ENCODE results near the gene AFG3L2. TPM values are rescaled to one million over a fixed set of nuclear protein-coding genes. Genes with fewer than 3 reads are reported as not detected.
"Not testable (repeated sequence)": the region's sequence is repeated elsewhere in the genome, so short reads cannot be mapped to it uniquely, and the experiment has no call there.

Gene AFG3L2
- total RNA-seq, 2 experiments from 2014 or later = 60.6 to 64.0 TPM

- intact Hi-C loops (cut with micrococcal nuclease) = no loop called here
- ATAC-seq = no peak
- Mint-ChIP-seq H3K36me3 (ENCODE audit: low read depth) (peaks cover 3% of the 10 kb centered on the region), H3K9me3 (no peaks in the 10 kb centered on the region), H3K4me3 (no peak overlapping the region), H3K4me1 (ENCODE audit: low read depth) (peaks cover 18% of the 10 kb centered on the region), H3K27me3 (peaks cover 3% of the 10 kb centered on the region), H3K27ac (no peak overlapping the region)
- no peak for DNase-seq
- ChIA-PET CTCF (interaction anchor here (2.2 kb wide), 1 partner anchor 20 kb away, joined by 10 read pairs; no protein-coding TSS in a partner anchor), POLR2A (no interaction called here)
- no peak for TF ChIP-seq CTCF (IDR thresholded peaks at IDR 0.05)
These were observed 34.4 kb upstream of the AFG3L2 start for GRCh38 chr18:12411456-12411855.

- CTCF ChIA-PET, POLR2A ChIA-PET: not testable (repeated sequence)
These were observed 33.7 kb upstream of the AFG3L2 start for GRCh38 chr18:12410747-12411146.

GRCh38 chr18:12410081-12410481 lies 33.1 kb upstream of the AFG3L2 start:
- ATAC-seq = no peak
- Mint-ChIP-seq H3K4me3 (no peak overlapping the region), H3K27me3 (peaks cover 12% of the 10 kb centered on the region), H3K27ac (no peak overlapping the region), H3K9me3 (no peaks in the 10 kb centered on the region), H3K4me1 (ENCODE audit: low read depth) (peaks cover 24% of the 10 kb centered on the region), H3K36me3 (ENCODE audit: low read depth) (peaks cover 3% of the 10 kb centered on the region)
- no peak for TF ChIP-seq CTCF (IDR thresholded peaks at IDR 0.05)
- ChIA-PET POLR2A (no interaction called here), CTCF (interaction anchor here (0.8 kb wide), 1 partner anchor 16 kb away, joined by 3 read pairs; no protein-coding TSS in a partner anchor)
- intact Hi-C loops (cut with micrococcal nuclease) = no loop called here
- no peak for DNase-seq

More at GRCh38 chr18:12410747-12411146, 33.7 kb upstream of the AFG3L2 start:
- H3K27me3 Mint-ChIP-seq; H3K9me3 Mint-ChIP-seq; H3K36me3 Mint-ChIP-seq (ENCODE audit: low read depth); DNase-seq; H3K4me3 Mint-ChIP-seq; ATAC-seq; H3K27ac Mint-ChIP-seq; intact Hi-C loops (cut with micrococcal nuclease): not testable (repeated sequence)
- peaks cover 24% of the 10 kb centered on the region for H3K4me1 Mint-ChIP-seq (ENCODE audit: low read depth)

GRCh38 chr18:12409469-12409868 lies 32.4 kb upstream of the AFG3L2 start:
- H3K9me3 Mint-ChIP-seq = no peaks in the 10 kb centered on the region
- ChIA-PET POLR2A (interaction anchor here (0.6 to 0.7 kb wide), 2 partner anchors 45 to 95 kb away, joined by 3 read pairs; no protein-coding TSS in a partner anchor), CTCF (interaction anchor here (0.8 kb wide), 1 partner anchor 16 kb away, joined by 3 read pairs; no protein-coding TSS in a partner anchor)
- peaks cover 24% of the 10 kb centered on the region for H3K4me1 Mint-ChIP-seq (ENCODE audit: low read depth)
- TF ChIP-seq CTCF (IDR thresholded peaks at IDR 0.05) = no peak
- peaks cover 3% of the 10 kb centered on the region for H3K36me3 Mint-ChIP-seq (ENCODE audit: low read depth)
- peaks cover 14% of the 10 kb centered on the region for H3K27me3 Mint-ChIP-seq
- no peak overlapping the region for H3K4me3 Mint-ChIP-seq
- intact Hi-C loops (cut with micrococcal nuclease) = no loop called here
- ATAC-seq (no peak), DNase-seq (no peak)
- H3K27ac Mint-ChIP-seq = no peak overlapping the region

GRCh38 chr18:12408247-12408869 lies 31.3 kb upstream of the AFG3L2 start:
- CTCF ChIA-PET = interaction anchor here (1.7 to 1.9 kb wide), 2 partner anchors 17 to 250 kb away, joined by 6 to 8 read pairs; partner anchors contain the start of gene SPIRE1
- peak; percentile 28 for DNase-seq
- Mint-ChIP-seq H3K4me1 (ENCODE audit: low read depth) (peaks cover 30% of the 10 kb centered on the region), H3K4me3 (peak overlapping the region; percentile 74), H3K36me3 (ENCODE audit: low read depth) (peaks cover 3% of the 10 kb centered on the region), H3K27ac (peak overlapping the region; percentile 11), H3K9me3 (no peaks in the 10 kb centered on the region), H3K27me3 (peaks cover 17% of the 10 kb centered on the region)
- POLR2A ChIA-PET = interaction anchor here (0.8 to 1.9 kb wide), 6 partner anchors 9 to 294 kb away, joined by 3 to 7 read pairs (median 4); partner anchors contain the start of genes AFG3L2 and CEP76
- no peak for TF ChIP-seq CTCF (IDR thresholded peaks at IDR 0.05)
- no peak for ATAC-seq
- intact Hi-C loops (cut with micrococcal nuclease) = no loop called here
